WTC11 (cell line): ENCODE results near the gene FBXL7. TPM values are rescaled to one million over a fixed set of nuclear protein-coding genes. Genes with fewer than 3 reads are reported as not detected.

Experiments used
- ATAC-seq: fragments of 200-7000 bp; cut with Tn5 transposase; 2 replicates; pipeline ENCODE4 v1.10.0; 2021; ENCODE audit warnings: mild to moderate bottlenecking, moderate library complexity
- CTCF ChIA-PET: fragments of 300-600 bp; sonication (Branson Sonifier 250); formaldehyde crosslinking; loops from one replicate; lab custom pipeline; 2021; ENCODE audit warnings: antibody characterized with exemption; lab: Charles Lee
- POLR2A ChIA-PET: fragments of 350-600 bp; sonication (Branson Sonifier 250); formaldehyde crosslinking; loops from one replicate; lab custom pipeline; 2021; ENCODE audit warnings: antibody characterized with exemption; lab: Charles Lee
- DNase-seq: peaks from one replicate; pipeline ENCODE4 v3.0.0; 2021; ENCODE audit warnings: low spot score
- H3K27ac Mint-ChIP-seq: 2 replicates; pipeline ENCODE4 v1.8.0; 2021; ENCODE audit warnings: mixed read lengths
- H3K27me3 Mint-ChIP-seq: 2 replicates; pipeline ENCODE4 v1.8.0; 2021; ENCODE audit warnings: low read depth, mild to moderate bottlenecking, moderate library complexity, mixed read lengths
- H3K36me3 Mint-ChIP-seq: 2 replicates; pipeline ENCODE4 v1.8.0; 2021; ENCODE audit warnings: mixed read lengths
- H3K4me1 Mint-ChIP-seq: 2 replicates; pipeline ENCODE4 v1.8.0; 2022; ENCODE audit warnings: mixed read lengths
- H3K4me3 Mint-ChIP-seq: 2 replicates; pipeline ENCODE4 v1.8.0; 2021; ENCODE audit warnings: mild to moderate bottlenecking, moderate library complexity, mixed read lengths
- H3K9me3 Mint-ChIP-seq: 2 replicates; pipeline ENCODE4 v1.8.0; 2021; ENCODE audit warnings: mixed read lengths
- CREM ChIP-seq: sonication (generic); formaldehyde crosslinking; IDR thresholded peaks from 2 replicates; pipeline ENCODE4 v1.8.1; 2022; ENCODE audit warnings: mild to moderate bottlenecking, missing genetic modification reagents, moderate library complexity
- CTCF ChIP-seq: fragments of 200-600 bp; IDR thresholded peaks from 2 replicates; pipeline ENCODE4 v1.8.0; 2022; ENCODE audit warnings: antibody characterized with exemption
- E2F4 ChIP-seq: sonication (generic); formaldehyde crosslinking; IDR thresholded peaks from 2 replicates; pipeline ENCODE4 v1.8.1; 2022; ENCODE audit warnings: low read depth, mild to moderate bottlenecking, moderate library complexity, missing genetic modification reagents, borderline replicate concordance
- ESRRA ChIP-seq: sonication (generic); formaldehyde crosslinking; IDR thresholded peaks from 2 replicates; pipeline ENCODE4 v1.8.1; 2022; ENCODE audit warnings: mild to moderate bottlenecking, missing genetic modification reagents, borderline replicate concordance
- ETV6 ChIP-seq: sonication (generic); formaldehyde crosslinking; IDR thresholded peaks from 2 replicates; pipeline ENCODE4 v1.8.1; 2022; ENCODE audit warnings: mild to moderate bottlenecking, missing genetic modification reagents
- FOXK1 ChIP-seq: sonication (generic); formaldehyde crosslinking; IDR thresholded peaks from 2 replicates; pipeline ENCODE4 v1.8.0; 2022; ENCODE audit warnings: mild to moderate bottlenecking, moderate library complexity, missing genetic modification reagents
- GTF2I ChIP-seq: fragments of 250-450 bp; sonication (Bioruptor Pico); conservative IDR thresholded peaks from 2 replicates; pipeline ENCODE4 v1.4.0; 2021; ENCODE audit warnings: mild to moderate bottlenecking
- HMGA2 ChIP-seq: fragments of 250-450 bp; sonication (Bioruptor Pico); IDR thresholded peaks from 2 replicates; pipeline ENCODE4 v1.4.0; 2021; ENCODE audit warnings: mild to moderate bottlenecking, moderate library complexity
- IRF2 ChIP-seq: sonication (generic); formaldehyde crosslinking; IDR thresholded peaks from 2 replicates; pipeline ENCODE4 v1.8.0; 2022; ENCODE audit warnings: low read depth, missing genetic modification reagents, borderline replicate concordance
- JAZF1 ChIP-seq: fragments of 250-450 bp; sonication (Bioruptor Pico); IDR thresholded peaks from 2 replicates; pipeline ENCODE4 v1.9.0; 2021; ENCODE audit warnings: moderate library complexity, mild to moderate bottlenecking, inconsistent platforms
- JUN ChIP-seq: sonication (generic); formaldehyde crosslinking; IDR thresholded peaks from 2 replicates; pipeline ENCODE4 v1.8.0; 2023; ENCODE audit warnings: mild to moderate bottlenecking, missing genetic modification reagents
- MAX ChIP-seq: sonication (generic); formaldehyde crosslinking; IDR thresholded peaks from 2 replicates; pipeline ENCODE4 v1.8.0; 2022; ENCODE audit warnings: mild to moderate bottlenecking, missing genetic modification reagents
- TCF7 ChIP-seq: sonication (generic); formaldehyde crosslinking; IDR thresholded peaks from 2 replicates; pipeline ENCODE4 v1.8.0; 2022; ENCODE audit warnings: mild to moderate bottlenecking, low read depth, missing genetic modification reagents, moderate library complexity
- TEAD4 ChIP-seq: sonication (generic); formaldehyde crosslinking; IDR thresholded peaks from 2 replicates; pipeline ENCODE4 v1.8.0; 2022; ENCODE audit warnings: mild to moderate bottlenecking, missing genetic modification reagents
- ZNF281 ChIP-seq: sonication (generic); formaldehyde crosslinking; IDR thresholded peaks from 2 replicates; pipeline ENCODE4 v1.8.0; 2023; ENCODE audit warnings: mild to moderate bottlenecking, missing genetic modification reagents
- ZNF317 ChIP-seq: sonication (generic); formaldehyde crosslinking; IDR thresholded peaks from 2 replicates; pipeline ENCODE4 v1.8.1; 2023; ENCODE audit warnings: low read depth, mild to moderate bottlenecking, moderate library complexity, missing genetic modification reagents, borderline replicate concordance
- ZNF425 ChIP-seq: fragments of 250-450 bp; sonication (Bioruptor Pico); conservative IDR thresholded peaks from 2 replicates; pipeline ENCODE4 v1.9.0; 2021; ENCODE audit warnings: mild to moderate bottlenecking
- ZNF532 ChIP-seq: fragments of 250-450 bp; sonication (Bioruptor Pico); IDR thresholded peaks from 2 replicates; pipeline ENCODE4 v1.9.0; 2021; ENCODE audit warnings: mild to moderate bottlenecking, borderline replicate concordance
- total RNA-seq: library from RNA; stranded (reverse); gene quantifications from 3 replicates; pipeline ENCODE4 v1.2.3, GENCODE V29; 2021

FBXL7 gene
- total RNA-seq, 1 experiment from 2014 or later: 13.8 TPM

- ChIA-PET POLR2A (no interaction called here), CTCF (no interaction called here)
- Mint-ChIP-seq H3K27me3 (no peaks in the 10 kb centered on the region), H3K4me1 (peaks cover 30% of the 10 kb centered on the region), H3K27ac (peak overlapping the region; percentile 61; the same call in 1 of the 2 replicates), H3K9me3 (0 out of 2 replicates have a peak, but pooled peaks cover 3% of the 10 kb centered on the region), H3K36me3 (no peaks in the 10 kb centered on the region), H3K4me3 (no peak overlapping the region)
- no peak for TF ChIP-seq HMGA2 (CRISPR knock-in tag)
- no peak for TF ChIP-seq ZNF281 (CRISPR knock-in tag)
- no peak for TF ChIP-seq IRF2 (CRISPR knock-in tag)
- no peak for TF ChIP-seq ZNF317 (CRISPR knock-in tag)
- no peak for TF ChIP-seq TCF7 (CRISPR knock-in tag)
- TF ChIP-seq CTCF: no peak
- no peak for TF ChIP-seq TEAD4 (CRISPR knock-in tag)
- TF ChIP-seq ZNF532 (CRISPR knock-in tag): no peak
- TF ChIP-seq MAX (CRISPR knock-in tag): no peak
- ATAC-seq (no peak), DNase-seq (no peak)
Measured at GRCh38 chr5:15604986-15605385, 105.0 kb downstream of the FBXL7 start.

- no peak for ATAC-seq
- H3K27ac Mint-ChIP-seq: peak overlapping the region; percentile 68; the same call in 1 of the 2 replicates
- POLR2A ChIA-PET: no interaction called here
- CTCF ChIA-PET: no interaction called here
- H3K36me3 Mint-ChIP-seq: no peaks in the 10 kb centered on the region
- peaks cover 27% of the 10 kb centered on the region for H3K4me1 Mint-ChIP-seq
- no peak for DNase-seq
- no peaks in the 10 kb centered on the region for H3K27me3 Mint-ChIP-seq
- H3K4me3 Mint-ChIP-seq: no peak overlapping the region
- H3K9me3 Mint-ChIP-seq: 0 out of 2 replicates have a peak, but pooled peaks cover 3% of the 10 kb centered on the region
- TF ChIP-seq GTF2I (no peak), ETV6 (CRISPR knock-in tag) (no peak), ESRRA (CRISPR knock-in tag) (no peak), ZNF317 (CRISPR knock-in tag) (no peak), ZNF425 (no peak), E2F4 (CRISPR knock-in tag) (no peak), FOXK1 (no peak), JAZF1 (no peak), CREM (CRISPR knock-in tag) (no peak), JUN (CRISPR knock-in tag) (no peak), CTCF (no peak)
Measured at GRCh38 chr5:15606197-15606596, 106.2 kb downstream of the FBXL7 start.
